Tongue (tissue), 2 donors: ENCODE results near the gene WDR27. TPM values are rescaled to one million over a fixed set of nuclear protein-coding genes. Genes with fewer than 3 reads are reported as not detected.
"Not testable (repeated sequence)": the region's sequence is repeated elsewhere in the genome, so short reads cannot be mapped to it uniquely, and the experiment has no call there.

ENCODE experiments used
- DNase-seq: peaks from one replicate; pipeline ENCODE4 v3.0.0-alpha.2; 2015
- total RNA-seq: library from RNA; depleted of rRNA; stranded (reverse); fragments of >200 nt; gene quantifications from one replicate; pipeline ENCODE4 v1.2.3, GENCODE V29; 2014

Gene WDR27
- total RNA-seq, 1 donor from 2014 or later: 43.6 TPM

DNA sequence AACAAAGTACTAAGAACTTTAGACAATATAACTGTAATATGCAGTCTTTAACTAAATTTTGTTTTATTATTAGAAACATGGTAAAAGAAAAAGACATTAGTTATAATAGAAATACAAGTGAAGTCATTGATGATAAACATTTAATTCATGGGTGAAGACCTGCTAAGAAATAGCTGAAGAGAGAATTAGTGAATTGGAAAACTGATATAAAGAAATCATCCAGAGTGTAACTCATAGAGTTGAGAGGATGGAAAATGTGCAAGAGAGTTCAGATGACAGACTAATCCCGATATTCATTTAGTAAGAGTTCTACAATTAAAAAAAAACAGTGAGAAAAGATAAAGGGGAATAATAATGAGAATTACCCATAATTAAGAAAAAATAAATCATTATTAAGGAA, 227.5 kb downstream of the WDR27 start:
- DNase-seq: no peak

DNA sequence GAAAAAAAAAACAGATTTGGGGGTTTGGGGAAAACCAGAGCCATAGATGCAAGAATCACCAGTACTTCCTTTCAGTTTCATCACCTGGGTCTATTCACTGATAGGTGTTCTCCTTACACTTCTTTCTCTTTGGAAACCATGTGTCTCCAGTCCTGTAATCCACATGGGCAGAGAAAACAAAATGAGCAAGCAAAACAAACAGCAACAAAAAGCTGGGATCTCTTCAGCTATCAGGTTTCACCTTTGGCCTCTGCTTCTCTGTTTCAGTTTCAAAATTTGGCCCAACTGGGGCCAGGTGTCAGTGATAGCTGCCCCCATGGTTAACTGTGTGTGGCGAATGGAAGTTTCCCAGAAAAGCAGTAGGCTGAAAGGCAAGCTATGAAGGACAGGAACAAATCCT, 228.2 kb downstream of the WDR27 start:
- DNase-seq: no peak

DNA sequence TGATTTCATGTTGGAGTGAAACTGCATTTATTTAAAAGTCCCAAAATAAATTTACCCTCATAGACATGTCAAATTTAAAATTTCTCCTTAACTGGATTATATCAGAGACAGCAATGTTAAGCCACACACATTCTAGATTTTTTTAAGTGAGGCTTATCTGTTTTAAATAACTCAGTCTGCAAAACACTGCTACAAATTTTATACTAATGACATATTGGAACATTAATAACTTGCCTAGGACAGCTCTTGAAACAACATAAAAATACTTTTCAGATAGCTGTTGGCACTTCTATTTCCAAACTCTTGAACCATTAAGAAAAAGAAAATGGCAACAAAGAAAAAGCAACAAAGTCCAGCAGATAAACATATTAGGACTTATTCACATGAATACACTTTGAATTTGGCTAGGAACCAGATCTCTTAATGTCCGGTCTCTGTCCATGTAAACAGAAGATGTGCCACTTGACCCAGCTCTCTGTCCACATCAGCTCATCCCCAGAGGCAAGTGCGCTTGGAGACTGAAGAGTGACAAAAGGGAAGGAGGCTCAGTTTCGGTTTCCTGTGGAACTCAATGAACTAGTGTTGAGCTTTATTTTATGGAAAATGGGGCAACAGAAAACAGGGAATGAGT, 228.9 kb downstream of the WDR27 start:
- DNase-seq: no peak

DNA sequence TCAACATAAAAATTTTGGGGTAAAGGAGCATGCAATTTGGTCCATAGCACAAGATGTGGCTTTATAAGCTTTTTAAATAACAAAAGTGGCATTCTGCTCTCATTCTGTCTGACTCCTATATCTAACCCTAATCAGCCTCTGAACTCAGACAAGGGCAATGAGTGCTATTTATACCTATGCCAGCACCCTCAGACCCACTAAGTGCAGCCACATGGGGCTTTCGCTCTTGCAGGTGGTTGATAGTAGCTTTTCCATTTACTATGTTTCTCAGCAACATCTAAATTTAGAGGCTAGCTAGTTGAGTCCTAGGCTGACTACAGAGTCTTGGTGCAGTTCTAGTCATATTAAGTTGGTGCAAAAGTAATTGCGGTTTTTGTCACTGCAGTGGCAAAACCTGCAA, 231.0 kb downstream of the WDR27 start:
- no peak for DNase-seq

DNA sequence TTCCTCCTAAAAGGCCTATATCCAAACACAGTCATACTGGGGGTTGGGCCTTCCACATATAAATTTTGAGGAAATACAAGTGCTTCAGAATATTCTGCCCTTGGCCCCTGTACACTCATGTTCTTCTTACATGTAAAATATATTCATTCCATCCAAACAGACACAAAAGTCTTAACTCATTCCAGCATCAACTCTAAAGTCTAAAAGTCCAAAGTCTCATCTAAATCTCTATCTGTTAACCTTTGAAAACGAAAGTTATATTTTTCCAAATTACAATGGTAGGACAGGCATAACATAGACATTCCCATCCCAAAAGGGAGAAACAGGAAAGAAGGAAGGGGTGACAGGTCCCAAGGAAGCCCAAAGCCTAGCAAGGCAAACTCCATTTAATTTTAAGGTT, 232.8 kb downstream of the WDR27 start:
- DNase-seq: no peak

DNA sequence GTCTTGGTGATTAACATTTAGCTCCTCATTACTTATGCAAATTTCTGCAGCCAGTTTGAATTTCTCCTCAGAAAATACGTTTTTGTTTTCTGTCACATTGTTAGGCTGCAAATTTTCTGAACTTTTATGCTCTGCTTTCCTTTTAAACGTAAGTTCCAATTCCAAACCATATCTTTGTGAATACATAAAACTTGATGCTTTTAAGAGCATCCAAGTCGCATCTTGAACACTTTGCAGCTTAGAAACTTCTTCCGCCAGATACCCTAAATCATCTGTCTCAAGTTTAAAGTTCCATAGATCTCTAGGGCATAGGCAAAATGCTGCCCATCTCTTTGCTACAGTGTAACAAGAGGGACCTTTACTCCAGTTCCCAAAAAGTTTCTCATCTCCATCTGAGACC, 234.1 kb downstream of the WDR27 start:
- not testable (repeated sequence) for DNase-seq

DNA sequence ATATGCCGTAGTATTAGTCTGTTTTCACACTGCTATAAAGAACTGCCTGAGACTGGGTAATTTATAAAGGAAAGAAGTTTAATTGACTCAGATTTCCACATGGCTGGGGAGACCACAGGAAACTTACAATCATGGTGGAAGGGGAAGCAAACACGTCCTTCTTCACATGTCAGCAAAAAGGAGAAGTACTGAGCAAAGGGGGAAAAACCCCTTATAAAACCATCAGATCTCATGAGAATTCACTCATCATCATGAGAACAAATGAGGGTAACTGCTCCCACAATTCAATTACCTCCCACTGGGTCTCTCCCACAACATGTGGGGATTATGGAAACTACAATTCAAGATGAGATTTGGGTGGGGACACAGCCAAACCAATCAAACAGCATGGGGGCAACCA, 235.6 kb downstream of the WDR27 start:
- not testable (repeated sequence) for DNase-seq

DNA sequence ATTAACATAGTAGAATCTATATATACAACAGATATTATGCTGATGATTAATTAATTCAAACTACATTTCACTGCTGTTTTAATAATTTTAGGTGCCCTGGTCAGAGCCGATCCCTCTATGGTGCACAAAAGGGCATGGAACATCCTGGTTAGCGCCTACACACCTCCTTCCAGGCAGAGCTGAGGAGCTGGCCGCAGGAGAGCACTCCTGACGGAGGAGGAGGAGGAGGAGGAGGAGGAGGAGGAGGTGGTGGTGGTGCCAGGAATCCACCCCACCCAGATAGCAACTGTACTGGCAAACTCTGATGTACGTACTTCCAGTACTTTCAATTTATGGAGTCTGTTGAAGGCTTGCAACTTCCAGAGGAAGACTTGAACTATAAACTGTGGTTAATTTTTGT, 244.1 kb downstream of the WDR27 start:
- no peak for DNase-seq

DNA sequence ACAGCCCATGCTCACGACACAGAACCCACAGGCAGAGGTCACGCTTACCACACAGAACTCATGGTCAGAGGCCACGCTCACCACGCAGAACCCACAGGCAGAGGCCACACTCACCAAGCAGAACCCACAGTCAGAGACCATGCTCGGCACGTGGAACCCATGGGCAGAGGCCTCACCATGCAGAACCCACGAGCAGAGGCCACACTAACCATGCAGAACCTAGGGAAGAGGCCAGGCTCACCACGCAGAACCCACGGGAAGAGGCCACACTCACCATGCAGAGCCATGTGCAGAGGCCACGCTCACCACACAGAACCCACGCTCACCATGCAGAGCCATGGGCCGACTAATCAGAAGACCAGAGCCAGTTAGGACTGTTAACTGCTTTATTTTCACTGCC, 245.0 kb downstream of the WDR27 start:
- no peak for DNase-seq

DNA sequence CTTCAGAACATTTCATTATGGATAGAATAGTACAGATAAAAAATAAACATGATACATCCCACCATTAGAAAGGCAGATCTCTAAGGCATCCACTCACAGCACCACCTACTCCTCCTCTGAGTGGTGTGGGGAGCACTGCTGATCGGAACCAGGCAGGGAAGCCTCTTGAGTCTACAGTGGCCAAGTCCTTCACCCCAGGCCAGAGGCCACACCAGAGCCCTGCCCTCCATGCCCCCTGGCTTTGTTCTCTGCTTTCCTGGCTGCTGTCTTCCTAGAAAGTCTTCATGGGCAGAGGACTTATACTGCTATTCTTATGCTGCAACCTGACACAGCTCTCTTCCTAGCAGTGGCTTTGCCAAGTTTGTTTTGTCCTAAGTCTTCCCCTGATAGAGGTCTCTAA, 246.4 kb downstream of the WDR27 start:
- DNase-seq: no peak

DNA sequence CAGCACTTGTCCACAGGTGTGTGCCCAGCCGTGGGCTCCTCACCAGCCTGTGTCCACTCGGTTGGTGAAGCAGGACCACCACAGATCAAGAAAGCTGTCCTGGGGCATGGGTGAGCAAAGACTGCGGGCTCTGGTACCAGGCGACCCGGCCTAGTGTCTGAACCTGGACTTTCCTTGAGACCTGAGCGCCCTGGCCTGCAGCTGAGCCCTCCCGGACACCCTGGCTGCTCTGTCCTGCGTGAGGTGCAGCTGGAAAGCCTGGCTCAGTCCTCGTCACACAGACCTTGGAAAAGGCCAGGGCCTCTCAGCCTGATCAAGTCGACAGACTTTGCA, 247.0 kb downstream of the WDR27 start:
- no peak for DNase-seq

DNA sequence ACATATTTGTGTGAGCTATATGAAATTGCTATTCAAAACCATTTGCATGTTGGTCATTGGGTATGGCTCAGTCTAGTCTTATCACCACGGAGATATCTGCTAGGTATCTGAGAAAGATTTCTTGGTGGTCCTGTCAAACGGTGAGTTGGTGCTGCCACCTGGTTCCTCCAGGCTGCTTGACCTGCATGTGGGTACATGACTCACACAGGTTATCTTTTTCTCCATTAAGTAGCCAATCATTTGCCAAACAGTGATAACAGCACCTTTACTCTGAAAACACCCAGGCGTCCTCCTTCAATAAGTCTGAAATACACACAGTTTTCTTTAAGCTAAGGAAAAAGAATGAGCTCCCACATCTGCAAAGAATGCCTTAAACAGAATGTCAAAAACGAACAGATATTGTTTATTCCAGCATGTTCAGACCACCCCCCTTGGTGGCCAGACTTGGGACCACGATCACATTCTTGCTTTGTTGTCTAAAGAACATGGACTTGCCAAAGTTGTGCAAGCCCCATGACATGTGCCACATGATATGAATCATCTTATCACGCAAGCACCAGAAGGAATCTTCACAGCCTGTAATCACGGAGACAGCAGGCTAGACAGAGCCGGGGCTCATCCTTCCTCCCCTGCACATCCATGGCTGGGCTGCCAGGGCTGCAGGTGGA, 247.5 kb downstream of the WDR27 start:
- DNase-seq: no peak

DNA sequence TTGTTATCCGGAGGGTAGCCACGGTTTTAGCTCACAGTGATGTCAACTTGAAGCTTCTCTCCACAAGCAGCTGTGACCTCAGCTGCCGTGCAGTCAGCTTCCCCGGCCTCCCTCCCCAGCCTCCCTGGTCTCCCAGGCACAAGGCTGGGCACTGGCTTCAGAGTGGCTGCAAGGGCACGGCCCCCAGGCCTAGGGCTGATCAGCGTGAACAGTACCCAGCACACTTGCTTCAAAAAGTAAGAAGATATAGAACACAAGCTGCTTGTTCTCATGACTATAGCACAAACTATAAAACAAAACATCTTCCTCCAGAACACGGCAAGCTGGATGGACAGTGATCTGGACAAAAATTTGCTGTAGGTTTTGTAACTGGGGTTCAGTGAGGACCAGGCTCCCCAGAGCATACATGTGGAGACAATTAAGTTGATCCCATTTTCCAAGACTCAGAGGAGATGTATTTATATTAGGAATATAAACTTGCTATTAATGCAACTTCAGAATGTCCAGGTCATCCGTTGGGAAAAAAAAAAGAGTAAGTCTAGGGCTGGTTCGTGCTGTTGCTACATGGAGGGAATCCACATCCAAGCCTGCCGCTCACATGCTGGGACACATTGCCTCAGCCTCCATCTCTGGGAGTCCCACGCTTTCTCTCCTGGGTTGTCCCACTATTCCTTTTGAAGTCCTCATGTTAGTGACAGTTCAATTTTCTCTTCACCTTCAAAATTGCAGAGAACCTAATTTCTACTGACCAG, 248.8 kb downstream of the WDR27 start:
- no peak for DNase-seq

DNA sequence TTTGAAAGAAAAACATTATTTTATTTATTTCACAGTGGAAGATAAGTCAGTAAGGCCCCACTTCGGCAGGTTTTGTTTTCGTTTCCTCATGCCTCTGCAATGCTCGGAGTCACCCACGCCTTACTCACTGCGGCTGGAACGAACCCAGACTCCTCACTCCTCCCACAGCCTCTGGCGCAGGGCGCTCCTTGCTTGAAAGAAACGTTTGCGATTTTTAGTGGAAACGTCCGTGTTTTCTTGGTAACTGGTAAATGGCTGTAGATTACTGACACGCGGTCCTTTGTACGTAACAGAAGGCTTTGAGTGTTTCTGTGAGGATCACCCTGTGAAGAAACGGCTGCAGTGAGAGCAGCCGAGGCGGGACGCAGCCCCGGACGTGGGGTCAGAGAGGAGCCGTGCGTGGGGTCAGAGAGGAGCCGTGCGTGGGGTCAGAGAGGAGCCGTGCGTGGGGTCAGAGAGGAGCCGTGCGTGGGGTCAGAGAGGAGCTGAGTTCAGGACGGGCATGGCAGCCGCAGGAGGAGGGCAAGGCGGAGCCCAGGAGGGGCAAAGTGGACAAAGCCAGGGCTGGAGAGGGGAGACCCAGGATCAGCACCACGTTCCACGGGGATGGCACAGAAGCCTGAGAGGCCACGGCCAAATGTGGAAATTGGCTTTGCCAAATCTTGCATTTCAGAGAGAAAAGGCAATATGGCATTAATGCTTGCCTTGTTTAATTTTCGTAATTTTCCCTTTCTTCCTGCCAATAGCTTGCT, 249.5 kb downstream of the WDR27 start:
- DNase-seq: peak; percentile 59

DNA sequence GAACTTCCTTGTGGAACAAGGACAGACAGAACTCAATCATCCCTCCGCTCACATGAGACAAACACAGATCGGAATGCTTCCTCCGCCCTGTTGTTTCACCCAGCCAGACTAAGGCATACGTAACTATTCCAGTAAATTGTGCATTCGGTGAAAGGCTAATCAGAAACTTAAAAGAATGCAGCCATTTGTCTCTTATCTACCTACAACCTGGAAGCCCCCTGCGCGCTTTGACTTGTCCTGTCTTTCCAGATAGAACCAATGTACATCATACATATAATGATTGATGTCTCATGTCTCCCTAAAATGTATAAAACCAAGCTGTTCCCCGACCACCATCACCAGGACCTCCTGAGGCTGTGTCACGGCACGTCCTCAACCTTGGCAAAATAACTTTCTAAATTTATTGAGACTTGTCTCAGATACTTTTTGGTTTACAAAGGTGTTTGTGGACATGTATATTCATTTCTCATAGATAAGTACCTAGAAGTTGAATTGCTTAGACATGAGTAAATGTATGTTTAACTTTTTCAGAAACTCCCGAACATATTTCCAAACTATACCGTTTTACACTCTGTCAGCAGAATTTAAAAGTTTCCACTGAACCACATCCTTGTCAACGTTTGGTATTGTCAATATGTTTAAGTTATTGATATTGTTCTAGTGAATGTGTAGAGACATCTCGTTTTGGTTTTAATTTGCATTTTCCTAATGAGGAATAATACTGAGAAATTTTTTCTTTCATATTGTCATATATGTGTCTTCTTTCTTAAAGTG, 250.6 kb downstream of the WDR27 start:
- no peak for DNase-seq

DNA sequence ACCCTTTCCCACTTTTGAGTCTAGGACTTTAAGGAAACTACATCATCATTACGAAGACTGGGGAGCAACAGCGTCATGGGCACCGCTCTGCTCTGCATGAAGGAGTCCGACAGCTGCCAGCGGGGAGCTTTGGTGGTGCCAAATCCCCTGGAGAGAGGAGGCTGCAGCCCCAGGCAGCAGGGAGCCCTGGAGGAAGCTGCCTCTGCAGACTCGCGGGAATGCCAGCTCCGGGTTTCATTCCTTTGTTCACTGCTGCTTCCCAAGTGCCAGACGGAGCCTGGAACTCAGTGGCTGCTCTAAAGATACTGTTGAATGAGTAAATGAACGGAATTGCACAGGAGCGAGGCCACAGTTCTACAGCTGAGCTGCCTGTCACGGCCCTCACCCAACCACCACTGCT, 251.7 kb downstream of the WDR27 start:
- no peak for DNase-seq

DNA sequence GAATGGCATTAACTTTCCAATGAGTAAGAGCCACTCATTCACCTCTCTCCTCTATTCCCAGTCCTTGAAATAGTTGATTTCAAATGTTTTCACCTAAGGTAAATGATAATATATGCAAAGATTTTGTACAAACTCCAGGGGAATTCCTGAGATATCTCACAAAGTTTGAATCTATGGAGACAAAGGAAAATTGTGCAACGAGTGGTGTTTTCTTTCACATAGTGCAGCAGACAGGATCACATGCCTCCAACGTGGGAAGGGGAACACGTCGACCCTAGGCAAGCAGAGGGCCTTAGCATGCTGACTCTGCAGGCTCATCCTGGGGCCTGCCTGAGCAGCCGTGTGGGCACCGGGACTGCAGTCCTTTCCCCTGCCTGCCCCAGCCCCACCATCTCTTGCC, 252.6 kb downstream of the WDR27 start:
- no peak for DNase-seq

DNA sequence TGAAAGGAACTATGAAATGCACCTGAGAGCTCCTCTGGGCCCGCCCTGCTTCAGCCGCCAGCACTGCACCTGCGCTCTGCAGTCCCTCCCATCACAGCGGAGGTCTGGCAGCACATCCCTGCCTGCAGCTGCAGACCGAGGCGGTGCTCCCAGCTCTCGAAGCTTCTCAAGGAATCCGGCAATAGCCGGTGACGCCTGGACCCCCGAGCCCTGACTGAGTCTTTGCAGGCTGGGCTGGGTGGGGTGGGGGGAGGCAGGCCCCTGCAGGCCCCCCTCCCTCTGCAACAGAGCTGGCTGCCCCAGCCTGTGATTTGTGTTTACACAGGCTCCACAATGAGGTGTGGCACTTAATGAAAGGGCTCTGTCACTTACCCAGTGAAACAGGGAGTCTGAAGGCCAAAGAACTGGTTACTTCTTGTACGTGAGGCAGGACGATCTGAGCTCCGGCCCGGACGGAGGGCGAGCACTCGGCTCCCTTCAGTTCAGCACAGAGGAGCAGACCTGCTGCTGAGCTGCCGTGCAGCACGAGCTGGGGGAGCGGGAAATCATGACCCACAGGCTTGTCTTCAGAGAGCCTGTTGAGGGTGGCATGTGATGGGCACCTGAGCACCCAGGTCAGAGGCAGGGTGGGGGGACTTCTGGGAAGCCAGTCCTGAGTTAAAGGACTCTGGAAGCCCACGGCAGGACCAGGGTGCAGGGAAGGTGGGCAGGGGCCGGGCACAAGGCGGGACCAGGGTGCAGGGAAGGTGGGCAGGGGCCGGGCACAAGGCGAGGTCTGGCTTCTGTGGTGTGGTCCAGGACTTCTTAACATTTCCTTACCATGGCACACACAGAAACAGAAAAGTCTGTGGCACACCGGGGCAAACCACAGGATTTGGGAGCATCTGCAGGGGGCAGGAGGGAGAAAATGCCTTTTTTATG, 255.9 kb downstream of the WDR27 start:
- DNase-seq: peak; percentile 73

DNA sequence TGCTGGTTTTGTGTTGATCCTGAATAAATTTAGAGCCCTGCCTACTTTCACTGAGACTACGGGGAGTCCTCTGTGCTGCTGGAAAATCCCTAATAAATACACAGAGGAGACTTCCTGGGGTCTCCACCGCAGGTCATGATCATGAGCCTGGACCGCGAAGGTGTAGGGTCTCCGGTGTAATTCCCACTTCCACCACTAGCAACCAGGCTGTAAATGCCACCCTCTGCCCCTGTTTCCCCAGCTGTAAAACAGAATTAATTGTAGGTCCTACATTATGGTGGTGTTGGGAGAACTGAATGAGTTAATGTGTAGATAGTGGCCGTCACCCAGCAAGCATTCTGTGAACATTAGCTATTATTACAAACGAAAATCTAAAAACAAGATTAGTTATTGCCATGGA, 256.6 kb downstream of the WDR27 start:
- no peak for DNase-seq

DNA sequence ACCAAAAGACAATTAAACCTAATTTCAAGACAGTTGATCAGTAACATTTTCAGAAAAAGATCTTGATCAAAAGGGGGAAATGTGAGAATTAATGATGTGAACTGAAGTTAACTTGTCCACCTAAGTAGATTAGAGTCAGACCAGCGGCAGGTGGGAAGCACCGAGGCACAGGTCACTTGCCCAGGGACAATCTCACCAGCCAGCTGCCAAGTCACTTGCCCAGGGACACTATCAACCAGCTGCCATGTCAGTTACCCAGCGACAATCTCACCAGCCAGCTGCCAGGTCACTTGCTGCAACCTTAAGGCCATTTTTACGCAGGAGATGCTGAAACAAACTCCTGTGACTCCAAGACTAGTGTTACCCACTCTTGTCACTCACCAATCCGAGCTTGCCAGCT, 260.5 kb downstream of the WDR27 start:
- DNase-seq: no peak

DNA sequence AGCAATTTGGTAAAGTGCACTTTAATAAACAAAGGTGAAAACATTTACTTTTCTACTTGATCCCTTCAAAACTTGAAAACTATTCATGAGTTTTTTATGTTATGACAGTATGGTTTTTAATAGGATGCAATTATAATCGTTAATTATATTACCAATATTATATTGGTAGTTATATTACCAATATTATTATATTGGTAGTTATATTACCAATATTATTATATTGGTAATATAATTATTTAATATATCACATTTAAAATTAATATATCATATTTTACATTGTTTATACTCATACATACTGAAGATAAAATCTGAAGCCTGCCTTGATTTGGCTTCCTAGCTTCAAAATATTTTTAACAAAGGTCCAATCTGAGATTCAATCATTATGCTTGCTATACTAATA, 262.1 kb downstream of the WDR27 start:
- no peak for DNase-seq
